Measurements from ENCODE around the gene ENPP3.
A peak's percentile ranks its signal among the peaks of the same experiment; 100 is the strongest.

Gene ENPP3

GRCh38 chr6:131749023-131749422, 111.9 kb downstream of the ENPP3 start:
- TF ChIP-seq SIN3A (IDR thresholded peaks at IDR 0.05; ENCODE audit: borderline replicate concordance, insufficient read depth, low read length): no peak
- no peak for TF ChIP-seq POLR2AphosphoS5 (IDR thresholded peaks at IDR 0.05; ENCODE audit: low read depth, low read length)
- TF ChIP-seq REST (IDR thresholded peaks at IDR 0.05; ENCODE audit: insufficient read depth in 1 of 2, low read depth in 2 of 2, low read length in 2 of 2): no peak
- no peak for TF ChIP-seq TAF1 (IDR thresholded peaks at IDR 0.05; ENCODE audit: borderline replicate concordance, insufficient read depth, low read length)
- no peak for TF ChIP-seq FOXP2 (optimal IDR thresholded peaks at IDR 0.05; ENCODE audit: borderline replicate concordance, extremely low read depth, extremely low read length, insufficient read depth)

- TF ChIP-seq POLR2AphosphoS5 (IDR thresholded peaks at IDR 0.05; ENCODE audit: low read depth, low read length): no peak
- no peak for TF ChIP-seq SIN3A (IDR thresholded peaks at IDR 0.05; ENCODE audit: borderline replicate concordance, insufficient read depth, low read length)
- no peak for TF ChIP-seq TAF1 (IDR thresholded peaks at IDR 0.05; ENCODE audit: borderline replicate concordance, insufficient read depth, low read length)
- no peak for TF ChIP-seq FOXP2 (optimal IDR thresholded peaks at IDR 0.05; ENCODE audit: borderline replicate concordance, extremely low read depth, extremely low read length, insufficient read depth)
- TF ChIP-seq REST (IDR thresholded peaks at IDR 0.05; ENCODE audit: insufficient read depth in 1 of 2, low read depth in 2 of 2, low read length in 2 of 2): no peak
Measured at GRCh38 chr6:131754088-131754487, 117.0 kb downstream of the ENPP3 start.

- TF ChIP-seq SIN3A (IDR thresholded peaks at IDR 0.05; ENCODE audit: borderline replicate concordance, insufficient read depth, low read length) (peak; percentile 25; the same call in 1 of the 2 replicates), TAF1 (IDR thresholded peaks at IDR 0.05; ENCODE audit: borderline replicate concordance, insufficient read depth, low read length) (no peak), REST (IDR thresholded peaks at IDR 0.05; ENCODE audit: insufficient read depth in 1 of 2, low read depth in 2 of 2, low read length in 2 of 2) (0 out of 4 replicates have a peak, but pooled peaks of 1 of the 2 experiments have one; percentile 13), FOXP2 (optimal IDR thresholded peaks at IDR 0.05; ENCODE audit: borderline replicate concordance, extremely low read depth, extremely low read length, insufficient read depth) (no peak), POLR2AphosphoS5 (IDR thresholded peaks at IDR 0.05; ENCODE audit: low read depth, low read length) (no peak)
Measured at GRCh38 chr6:131754715-131755567, 117.8 kb downstream of the ENPP3 start.

- TF ChIP-seq FOXP2 (optimal IDR thresholded peaks at IDR 0.05; ENCODE audit: borderline replicate concordance, extremely low read depth, extremely low read length, insufficient read depth) (no peak), POLR2AphosphoS5 (IDR thresholded peaks at IDR 0.05; ENCODE audit: low read depth, low read length) (no peak), SIN3A (IDR thresholded peaks at IDR 0.05; ENCODE audit: borderline replicate concordance, insufficient read depth, low read length) (no peak), TAF1 (IDR thresholded peaks at IDR 0.05; ENCODE audit: borderline replicate concordance, insufficient read depth, low read length) (no peak), REST (IDR thresholded peaks at IDR 0.05; ENCODE audit: insufficient read depth in 1 of 2, low read depth in 2 of 2, low read length in 2 of 2) (no peak)
Measured at GRCh38 chr6:131755597-131755996, 118.5 kb downstream of the ENPP3 start.
